ENCODE results near the gene CYRIA.

DNA sequence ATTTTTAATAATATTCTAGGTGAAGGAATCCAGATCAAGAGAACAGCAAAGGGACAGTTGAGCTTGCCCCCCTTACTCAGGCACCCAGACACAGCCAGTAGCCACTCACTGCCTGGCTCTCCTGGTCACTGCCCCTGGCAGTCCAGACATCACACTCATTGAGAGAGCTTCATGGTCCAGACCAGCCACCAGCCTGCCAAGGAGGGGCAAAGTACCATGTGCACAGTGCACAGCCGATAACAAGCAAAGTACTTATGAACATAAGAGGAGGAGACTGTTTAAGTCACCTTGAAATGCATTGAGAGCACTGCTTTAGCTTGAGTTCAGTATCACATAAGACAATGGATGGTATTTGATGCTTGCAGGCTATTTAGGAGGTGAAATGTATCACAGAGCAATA, 21.6 kb upstream of the CYRIA start:
- TF ChIP-seq POLR2A (IDR thresholded peaks at IDR 0.05) (no peak), CTCF (IDR thresholded peaks at IDR 0.05) (no peak)
